HepG2 (cell line): ENCODE measurements around the gene ZNF557. TPM values are rescaled to one million over a fixed set of nuclear protein-coding genes. Genes with fewer than 3 reads are reported as not detected.

Experiments used
- ATAC-seq: fragments of 200-7000 bp; cut with Tn5 transposase; 3 replicates; pipeline ENCODE4 v1.9.1; 2020; ENCODE audit warnings: mild to moderate bottlenecking, moderate library complexity
- BruUV-seq: library from RNA; stranded (reverse); fragments of 400-500 nt; replicated peaks from 2 replicates; lab custom pipeline; 2021; lab: Mats Ljungman, UMichigan
- CTCF ChIA-PET: fragments of 300-600 bp; formaldehyde crosslinking; extraction: SDS; loops from one replicate; lab custom pipeline; 2021; ENCODE audit warnings: low total read pairs, inconsistent platforms, low intra/inter-chr PET ratio; lab: Yijun Ruan, JAX
- POLR2A ChIA-PET: fragments of 350-600 bp; sonication (Branson Sonifier 250); formaldehyde crosslinking; loops from one replicate; lab custom pipeline; 2020; ENCODE audit warnings: antibody characterized with exemption, inconsistent platforms; lab: Yijun Ruan, JAX
- DNase-seq: peaks from one replicate; pipeline ENCODE4 v3.0.0-alpha.2; 2015; ENCODE audit warnings: low spot score
- FAIRE-seq: peaks from 3 replicates; lab custom pipeline; 2011; peaks lifted over from hg19 to GRCh38; lab: Jason Lieb, UNC
- H2AFZ ChIP-seq: one replicate; pipeline ENCODE4 v1.6.1; 2011; ENCODE audit warnings: low read length, inconsistent platforms
- H3K27ac ChIP-seq: fragments of 300-600 bp; 3 replicates; pipeline ENCODE4 v1.8.0; 2011; ENCODE audit warnings: mixed run types, mild to moderate bottlenecking, mixed read lengths, low read length, inconsistent platforms; ENCODE audit not compliant: insufficient read depth; ENCODE audit errors: extremely low read length
- H3K27me3 ChIP-seq, 2 experiments: fragments of 200-600 bp in 1 of 2; 2 replicates in 1 of 2; 3 replicates in 1 of 2; pipeline versions ENCODE4 v1.6.0 to v1.8.0; 2011; ENCODE audit warnings: low read length in 2 of 2, mild to moderate bottlenecking in 2 of 2, moderate library complexity in 2 of 2, inconsistent platforms in 1 of 2; ENCODE audit not compliant: insufficient read depth in 2 of 2, control insufficient read depth in 1 of 2
- H3K36me3 ChIP-seq, 2 experiments: fragments of 200-600 bp in 1 of 2; replicated peaks in 1 of 2; 2 replicates in 1 of 2; 3 replicates in 1 of 2; pipeline versions ENCODE4 v1.5.1 to v1.8.0; 2011; ENCODE audit warnings: low read length in 2 of 2, inconsistent platforms in 1 of 2; ENCODE audit not compliant: insufficient read depth in 2 of 2, control insufficient read depth in 1 of 2
- H3K4me1 ChIP-seq: 2 replicates; pipeline ENCODE4 v1.5.1; 2012; ENCODE audit warnings: low read length, inconsistent platforms; ENCODE audit not compliant: insufficient read depth
- H3K4me2 ChIP-seq: 2 replicates; pipeline ENCODE4 v1.6.0; 2011; ENCODE audit warnings: low read depth, low read length, inconsistent platforms
- H3K4me3 ChIP-seq, 3 experiments: fragments of 200-600 bp in 1 of 3; sonication (generic), shearing (Covaris generic) in 1 of 3; replicated peaks in 1 of 3; 2 replicates each; pipeline ENCODE4 v1.5.1; 2011 to 2016; ENCODE audit warnings: low read length in 3 of 3, inconsistent platforms in 2 of 3, low read depth in 2 of 3, mild to moderate bottlenecking in 2 of 3, control low read depth in 1 of 3, mixed read lengths in 1 of 3; ENCODE audit not compliant: insufficient read depth in 1 of 3
- H3K79me2 ChIP-seq: one replicate; pipeline ENCODE4 v1.6.1; 2011; ENCODE audit warnings: low read length, inconsistent platforms; ENCODE audit not compliant: insufficient read depth
- H3K9ac ChIP-seq: 2 replicates; pipeline ENCODE4 v1.6.0; 2011; ENCODE audit warnings: mild to moderate bottlenecking, low read depth, low read length, inconsistent platforms; ENCODE audit not compliant: insufficient read depth
- H3K9me3 ChIP-seq: 2 replicates; pipeline ENCODE4 v1.5.1; 2012; ENCODE audit warnings: mild to moderate bottlenecking, low read length
- H4K20me1 ChIP-seq: 2 replicates; pipeline ENCODE4 v1.6.0; 2011; ENCODE audit warnings: inconsistent platforms, mild to moderate bottlenecking, low read length, moderate library complexity; ENCODE audit not compliant: insufficient read depth
- ELF1 ChIP-seq: sonication (generic); formaldehyde crosslinking; IDR thresholded peaks from 2 replicates; pipeline ENCODE4 v1.4.0; 2020; ENCODE audit warnings: missing genetic modification reagents
- ZBTB40 ChIP-seq, 2 experiments: fragments of 450-650 bp in 1 of 2; sonication (generic) in 1 of 2; formaldehyde crosslinking in 1 of 2; IDR thresholded peaks; 2 replicates each; pipeline versions ENCODE4 v1.6.1 to v1.8.0; 2016 to 2022; ENCODE audit warnings: antibody characterized with exemption in 1 of 2, mild to moderate bottlenecking in 1 of 2, missing genetic modification reagents in 1 of 2
- WGBS: methylation state at CpG from one replicate; pipeline ENCODE4 v1.1.6; 2017; ENCODE audit warnings: low lambda C conversion rate; 5-methylcytosine and 5-hydroxymethylcytosine counted together
- in situ Hi-C: cut with HindIII; loops from 2 replicates; pipeline ENCODE4 v1.10.0; 2017; ENCODE audit warnings: low pct_unique_long_range_greater_than_20kb; ENCODE audit not compliant: extremely low pct_ligation_motif_present
- intact Hi-C: fragments of 100-400 bp; cut with micrococcal nuclease; formaldehyde crosslinking; loops from one replicate; pipeline ENCODE4 v1.10.0; 2022; ENCODE audit not compliant: unreplicated experiment
- polyA plus RNA-seq, 8 experiments: library from polyadenylated mRNA; depleted of rRNA in 3 of 8; stranded (reverse) in 7 of 8; unstranded in 1 of 8; fragments of >200 nt; fragmentation: Illumina TruSeq in 4 of 8; extraction: Trizol in 4 of 8; gene quantifications; 2 replicates each; pipeline versions ENCODE4 v1.2.1 to v1.2.3, GENCODE V29; 2011 to 2016; ENCODE audit warnings: low read depth in 4 of 8, missing spikeins in 1 of 8, mixed read lengths in 1 of 8; ENCODE audit not compliant: insufficient read depth in 1 of 8
- total RNA-seq, 5 experiments: library from RNA; depleted of rRNA; stranded (reverse); fragments of >200 nt; fragmentation: Illumina TruSeq; extraction: Trizol; gene quantifications; 2 replicates each; pipeline ENCODE4 v1.2.3, GENCODE V29; 2016; ENCODE audit warnings: low read depth in 1 of 5

The ZNF557 gene
- total and polyA plus RNA-seq, 2 of the 13 experiments (the other 11 are each of a cell fraction or from before 2014, with no cell fraction given), result 2.1 to 7.8 TPM

GRCh38 chr19:7098096-7098495 is 28.6 kb downstream of the ZNF557 start:
- CTCF ChIA-PET, result no interaction called here
- H3K4me2 ChIP-seq, result peak overlapping the region; percentile 95
- H3K9ac ChIP-seq, result no peak overlapping the region
- POLR2A ChIA-PET, result no interaction called here
- H3K79me2 ChIP-seq, result no peaks in the 10 kb centered on the region
- 100% methylated on average over 3 of the region's 3 CpGs for WGBS
- peak overlapping the region; percentile 66 to 83 (median 77); a peak in 4 of 6 replicates for H3K4me3 ChIP-seq
- no peak overlapping the region for H2AFZ ChIP-seq
- intact Hi-C loops, result no loop called here
- no peaks in the 10 kb centered on the region for H4K20me1 ChIP-seq
- FAIRE-seq, result no peak
- H3K9me3 ChIP-seq, result peaks cover 6% of the 10 kb centered on the region; the same call in 1 of the 2 replicates
- TF ChIP-seq ZBTB40 (IDR thresholded peaks at IDR 0.05) (no peak), ZBTB40 (CRISPR knock-in tag; IDR thresholded peaks at IDR 0.05) (no peak), ELF1 (no peak)
- DNase-seq, result no peak
- H3K27ac ChIP-seq, result no peak overlapping the region
- H3K36me3 ChIP-seq, result no peaks in the 10 kb centered on the region
- in situ Hi-C loops, result no loop called here
- peaks cover 37% of the 10 kb centered on the region for H3K4me1 ChIP-seq
- no peaks in the 10 kb centered on the region for H3K27me3 ChIP-seq
- no TSS peak for BruUV-seq
- no peak for ATAC-seq
